C1 segment of cervical spinal cord (tissue), 14 donors: ENCODE measurements around the gene ARMC6.
"Not testable (repeated sequence)": the region's sequence is repeated elsewhere in the genome, so short reads cannot be mapped to it uniquely, and the experiment has no call there.

Experiments used
- DNase-seq, 14 donors: peaks; one replicate each; lab custom pipeline; 2025; lab: John Stamatoyannopoulos, UW

ARMC6 gene

GRCh38 chr19:19074196-19074882, 40.9 kb downstream of the ARMC6 start:
- DNase-seq, result no peak

GRCh38 chr19:19075126-19075525, 41.7 kb downstream of the ARMC6 start:
- DNase-seq, result no peak

- DNase-seq, result no peak
These were observed 43.1 kb downstream of the ARMC6 start for GRCh38 chr19:19076476-19076875.

- no peak for DNase-seq
These were observed 43.7 kb downstream of the ARMC6 start for GRCh38 chr19:19077103-19077502.

- DNase-seq, result no peak
These were observed 45.4 kb downstream of the ARMC6 start for GRCh38 chr19:19078801-19079200.

- no peak for DNase-seq
These were observed 46.2 kb downstream of the ARMC6 start for GRCh38 chr19:19079571-19079970.

- no peak for DNase-seq
These were observed 48.3 kb downstream of the ARMC6 start for GRCh38 chr19:19081642-19082151.

GRCh38 chr19:19083413-19084178, 50.2 kb downstream of the ARMC6 start:
- no peak for DNase-seq

GRCh38 chr19:19087676-19088075, 54.3 kb downstream of the ARMC6 start:
- DNase-seq, result no peak

- no peak for DNase-seq
These were observed 61.1 kb downstream of the ARMC6 start for GRCh38 chr19:19094513-19094912.

GRCh38 chr19:19095691-19096090, 62.3 kb downstream of the ARMC6 start:
- DNase-seq, result no peak

- no peak for DNase-seq
These were observed 63.5 kb downstream of the ARMC6 start for GRCh38 chr19:19096641-19097627.

GRCh38 chr19:19098084-19098702, 64.8 kb downstream of the ARMC6 start:
- no peak for DNase-seq

- no peak for DNase-seq
These were observed 65.6 kb downstream of the ARMC6 start for GRCh38 chr19:19098703-19099632.

GRCh38 chr19:19101540-19101939, 68.1 kb downstream of the ARMC6 start:
- DNase-seq, result no peak

- DNase-seq, result not testable (repeated sequence)
These were observed 69.2 kb downstream of the ARMC6 start for GRCh38 chr19:19102566-19102965.

- no peak for DNase-seq
These were observed 69.8 kb downstream of the ARMC6 start for GRCh38 chr19:19103167-19103566.

GRCh38 chr19:19105365-19106055, 72.1 kb downstream of the ARMC6 start:
- peak in 1 of 14 donors; percentile 8 for DNase-seq

GRCh38 chr19:19106056-19106551, 72.7 kb downstream of the ARMC6 start:
- DNase-seq, result no peak
